NCI-H1694 (cell line): Measurements from ENCODE around the gene GPI.
"Not testable (repeated sequence)": the region's sequence is repeated elsewhere in the genome, so short reads cannot be mapped to it uniquely, and the experiment has no call there.

ENCODE experiments used
- DNase-seq: peaks from one replicate; lab custom pipeline; 2025; lab: John Stamatoyannopoulos, UW

The GPI gene

GRCh38 chr19:34364830-34365462 lies at the start of gene GPI:
GPI (plus strand) TSS chr19:34365196; CDS start chr19:34365267, 71 bp downstream.
- DNase-seq: peak; percentile 32

- DNase-seq: no peak
These were observed 48.7 kb upstream of the GPI start for GRCh38 chr19:34316247-34316646.

GRCh38 chr19:34316741-34317301 lies 48.2 kb upstream of the GPI start:
- no peak for DNase-seq

GRCh38 chr19:34317311-34317927 lies 47.6 kb upstream of the GPI start:
- DNase-seq: no peak

GRCh38 chr19:34319230-34319585 lies 45.8 kb upstream of the GPI start:
- DNase-seq: no peak

GRCh38 chr19:34319785-34320184 lies 45.2 kb upstream of the GPI start:
- no peak for DNase-seq

GRCh38 chr19:34320277-34320676 lies 44.7 kb upstream of the GPI start:
- DNase-seq: no peak

GRCh38 chr19:34321735-34322134 lies 43.3 kb upstream of the GPI start:
- DNase-seq: no peak

GRCh38 chr19:34323433-34324204 lies 41.4 kb upstream of the GPI start:
- no peak for DNase-seq

- no peak for DNase-seq
These were observed 40.7 kb upstream of the GPI start for GRCh38 chr19:34324320-34324719.

- DNase-seq: no peak
These were observed 39.8 kb upstream of the GPI start for GRCh38 chr19:34325181-34325580.

GRCh38 chr19:34325981-34326787 lies 38.8 kb upstream of the GPI start:
- DNase-seq: no peak

GRCh38 chr19:34327851-34328250 lies 37.1 kb upstream of the GPI start:
- no peak for DNase-seq

GRCh38 chr19:34328982-34329381 lies 36.0 kb upstream of the GPI start:
- DNase-seq: no peak

GRCh38 chr19:34330116-34330515 lies 34.9 kb upstream of the GPI start:
- DNase-seq: no peak

GRCh38 chr19:34330596-34330995 lies 34.4 kb upstream of the GPI start:
- DNase-seq: not testable (repeated sequence)

GRCh38 chr19:34331596-34331995 lies 33.4 kb upstream of the GPI start:
- not testable (repeated sequence) for DNase-seq

- no peak for DNase-seq
These were observed 32.8 kb upstream of the GPI start for GRCh38 chr19:34332027-34332760.

- DNase-seq: no peak
These were observed 29.1 kb upstream of the GPI start for GRCh38 chr19:34335914-34336313.

- DNase-seq: peak; percentile 36
These were observed 28.2 kb upstream of the GPI start for GRCh38 chr19:34336781-34337271.

- DNase-seq: peak; percentile 59
These were observed 27.3 kb upstream of the GPI start for GRCh38 chr19:34337739-34338138.
